ENCODE data around the gene ZBTB16. TPM values are rescaled to one million over a fixed set of nuclear protein-coding genes. Genes with fewer than 3 reads are reported as not detected.
A peak's percentile ranks its signal among the peaks of the same experiment; 100 is the strongest.

Gene ZBTB16
- total and polyA plus RNA-seq, 2 experiments from 2014 or later: 8.7 to 10.5 TPM

GRCh38 chr11:114191893-114192292 lies 132.4 kb downstream of the ZBTB16 start:
- TF ChIP-seq CTCF (IDR thresholded peaks at IDR 0.05; ENCODE audit: low read depth, low read length): no peak

GRCh38 chr11:114192841-114193389 lies 133.4 kb downstream of the ZBTB16 start:
- Histone ChIP-seq H3K9me3 (ENCODE audit: low read depth) (no peaks in the 10 kb centered on the region), H3K4me3 (no peak overlapping the region), H3K27me3 (no peaks in the 10 kb centered on the region), H3K27ac (no peak overlapping the region), H3K4me1 (ENCODE audit: low read depth) (peaks cover 39% of the 10 kb centered on the region), H3K36me3 (no peaks in the 10 kb centered on the region)
- peak in 1 of 2 donors; percentile 26 for DNase-seq (ENCODE audit: low read depth in 1 of 2, low spot score in 1 of 2)
- no peak for TF ChIP-seq CTCF (IDR thresholded peaks at IDR 0.05; ENCODE audit: low read depth, low read length)

More at GRCh38 chr11:114191893-114192292, 132.4 kb downstream of the ZBTB16 start:
- Histone ChIP-seq H3K4me3 (no peak overlapping the region), H3K27me3 (no peaks in the 10 kb centered on the region), H3K27ac (no peak overlapping the region), H3K4me1 (ENCODE audit: low read depth) (peaks cover 31% of the 10 kb centered on the region), H3K36me3 (no peaks in the 10 kb centered on the region), H3K9me3 (ENCODE audit: low read depth) (no peaks in the 10 kb centered on the region)
- DNase-seq (ENCODE audit: low read depth in 1 of 2, low spot score in 1 of 2): no peak

- Histone ChIP-seq H3K4me3 (no peak overlapping the region), H3K4me1 (ENCODE audit: low read depth) (peaks cover 32% of the 10 kb centered on the region), H3K27ac (no peak overlapping the region), H3K36me3 (no peaks in the 10 kb centered on the region), H3K9me3 (ENCODE audit: low read depth) (no peaks in the 10 kb centered on the region), H3K27me3 (no peaks in the 10 kb centered on the region)
- no peak for TF ChIP-seq CTCF (IDR thresholded peaks at IDR 0.05; ENCODE audit: low read depth, low read length)
- peak in 1 of 2 donors; percentile 37 for DNase-seq (ENCODE audit: low read depth in 1 of 2, low spot score in 1 of 2)
Observed at GRCh38 chr11:114193730-114194679, 134.5 kb downstream of the ZBTB16 start.

- DNase-seq (ENCODE audit: low read depth in 1 of 2, low spot score in 1 of 2): no peak
- no peak overlapping the region for H3K27ac ChIP-seq
- H3K4me1 ChIP-seq (ENCODE audit: low read depth): peaks cover 29% of the 10 kb centered on the region
- H3K27me3 ChIP-seq: no peaks in the 10 kb centered on the region
- no peaks in the 10 kb centered on the region for H3K36me3 ChIP-seq
- no peak for TF ChIP-seq CTCF (IDR thresholded peaks at IDR 0.05; ENCODE audit: low read depth, low read length)
- no peak overlapping the region for H3K4me3 ChIP-seq
- no peaks in the 10 kb centered on the region for H3K9me3 ChIP-seq (ENCODE audit: low read depth)
Observed at GRCh38 chr11:114194702-114195101, 135.2 kb downstream of the ZBTB16 start.

- Histone ChIP-seq H3K4me3 (no peak overlapping the region), H3K4me1 (ENCODE audit: low read depth) (peaks cover 30% of the 10 kb centered on the region), H3K36me3 (no peaks in the 10 kb centered on the region), H3K9me3 (ENCODE audit: low read depth) (no peaks in the 10 kb centered on the region), H3K27ac (no peak overlapping the region), H3K27me3 (no peaks in the 10 kb centered on the region)
- TF ChIP-seq CTCF (IDR thresholded peaks at IDR 0.05; ENCODE audit: low read depth, low read length): no peak
- DNase-seq (ENCODE audit: low read depth in 1 of 2, low spot score in 1 of 2): no peak
Observed at GRCh38 chr11:114195151-114195550, 135.6 kb downstream of the ZBTB16 start.

Measured in cardiac muscle cell (in vitro differentiated cells and primary cell).